K562 (cell line): Measurements from ENCODE around the gene KCTD19. TPM values are rescaled to one million over a fixed set of nuclear protein-coding genes. Genes with fewer than 3 reads are reported as not detected.

ENCODE experiments used
- ATAC-seq: fragments of 200-7000 bp; cut with Tn5 transposase; 3 replicates; pipeline ENCODE4 v1.9.1; 2020; ENCODE audit warnings: moderate library complexity
- BruUV-seq: library from RNA; stranded (reverse); fragments of 400-500 nt; replicated peaks from 2 replicates; lab custom pipeline; 2021; lab: Mats Ljungman, UMichigan
- CTCF ChIA-PET: fragments of 300-600 bp; formaldehyde crosslinking; extraction: SDS; loops from one replicate; lab custom pipeline; 2021; ENCODE audit warnings: low intra/inter-chr PET ratio; lab: Yijun Ruan, JAX
- POLR2A ChIA-PET: fragments of 300-600, 350-650 bp; sonication (Branson Sonifier 250); formaldehyde crosslinking; extraction: SDS; loops from one replicate; lab custom pipeline; 2021; ENCODE audit warnings: antibody characterized with exemption, inconsistent platforms; lab: Yijun Ruan, JAX
- DNase-seq, 4 experiments: peaks; one replicate each; pipeline versions ENCODE4 v3.0.0 to v3.0.0-alpha.2; 2011 to 2018; ENCODE audit warnings: low spot score in 3 of 4, mixed read lengths in 3 of 4; ENCODE audit errors: extremely low read depth in 1 of 4
- FAIRE-seq: peaks from 2 replicates; lab custom pipeline; 2011; peaks lifted over from hg19 to GRCh38; lab: Jason Lieb, UNC
- H2AFZ ChIP-seq: 2 replicates; pipeline ENCODE4 v1.6.0; 2011; ENCODE audit warnings: low read depth, low read length, control low read depth, inconsistent platforms
- H3K27ac ChIP-seq: fragments of 200-600 bp; 3 replicates; pipeline ENCODE4 v1.8.0; 2011; ENCODE audit warnings: low read depth, mild to moderate bottlenecking, control low read depth, inconsistent platforms, low read length, moderate library complexity, mixed read lengths; ENCODE audit errors: extremely low read depth
- H3K27me3 ChIP-seq, 2 experiments: fragments of 300-600 bp in 1 of 2; 2 replicates in 1 of 2; 3 replicates in 1 of 2; pipeline versions ENCODE4 v1.6.0 to v1.8.0; 2011; ENCODE audit warnings: inconsistent platforms in 2 of 2, low read length in 2 of 2, mild to moderate bottlenecking in 1 of 2, mixed read lengths in 1 of 2, moderate library complexity in 1 of 2; ENCODE audit not compliant: control insufficient read depth in 2 of 2, insufficient read depth in 2 of 2
- H3K36me3 ChIP-seq: fragments of 300-600 bp; 3 replicates; pipeline ENCODE4 v1.8.0; 2011; ENCODE audit warnings: mild to moderate bottlenecking, low read length, inconsistent platforms; ENCODE audit not compliant: control insufficient read depth, insufficient read depth
- H3K4me1 ChIP-seq, 2 experiments: fragments of 200-600 bp in 1 of 2; replicated peaks in 1 of 2; 2 replicates in 1 of 2; 3 replicates in 1 of 2; pipeline versions ENCODE4 v1.5.1 to v1.8.0; 2011; ENCODE audit warnings: inconsistent platforms in 2 of 2, low read length in 2 of 2, mild to moderate bottlenecking in 1 of 2, mixed read lengths in 1 of 2, moderate library complexity in 1 of 2; ENCODE audit not compliant: control insufficient read depth in 2 of 2, insufficient read depth in 2 of 2
- H3K4me2 ChIP-seq: 2 replicates; pipeline ENCODE4 v1.6.1; 2011; ENCODE audit warnings: low read length, control low read depth, inconsistent platforms, mixed read lengths; ENCODE audit not compliant: insufficient read depth
- H3K4me3 ChIP-seq: fragments of 200-600 bp; sonication (generic), shearing (Covaris generic); 2 replicates; pipeline ENCODE4 v1.5.1; 2016; ENCODE audit warnings: control low read depth, inconsistent platforms
- H3K79me2 ChIP-seq: fragments of 200-600 bp; 3 replicates; pipeline ENCODE4 v1.8.0; 2011; ENCODE audit warnings: low read length, inconsistent platforms; ENCODE audit not compliant: control insufficient read depth, insufficient read depth
- H3K9ac ChIP-seq, 2 experiments: 2 replicates each; pipeline versions ENCODE4 v1.6.0 to v1.6.1; 2011; ENCODE audit warnings: low read depth in 2 of 2, low read length in 2 of 2, control low read depth in 1 of 2, inconsistent platforms in 1 of 2, mild to moderate bottlenecking in 1 of 2, mixed read lengths in 1 of 2; ENCODE audit not compliant: insufficient read depth in 1 of 2
- H3K9me1 ChIP-seq: one replicate; pipeline ENCODE4 v1.6.0; 2011; ENCODE audit warnings: inconsistent platforms, mild to moderate bottlenecking, low read length, moderate library complexity; ENCODE audit not compliant: control insufficient read depth, insufficient read depth
- H3K9me3 ChIP-seq: replicated peaks from 2 replicates; pipeline ENCODE4 v1.5.1; 2011; ENCODE audit warnings: low read depth, low read length, inconsistent platforms; ENCODE audit not compliant: control insufficient read depth, insufficient read depth
- H4K20me1 ChIP-seq: replicated peaks from 2 replicates; pipeline ENCODE4 v1.6.1; 2011; ENCODE audit warnings: low read length, inconsistent platforms, mixed read lengths; ENCODE audit not compliant: control insufficient read depth, insufficient read depth
- BACH1 ChIP-seq: fragments of 200-800 bp; sonication (Bioruptor generic); IDR thresholded peaks from 2 replicates; pipeline ENCODE4 v1.6.1; 2016; ENCODE audit warnings: missing genetic modification characterization, missing compliant biosample characterization
- C11orf30 ChIP-seq: fragments of 450-650 bp; IDR thresholded peaks from 2 replicates; pipeline ENCODE4 v1.6.1; 2016; ENCODE audit warnings: low read depth, mild to moderate bottlenecking
- CTBP1 ChIP-seq: fragments of 450-650 bp; IDR thresholded peaks from 2 replicates; pipeline ENCODE4 v1.6.1; 2016; ENCODE audit warnings: borderline replicate concordance
- MCM5 ChIP-seq: fragments of 450-650 bp; IDR thresholded peaks from 2 replicates; pipeline ENCODE4 v1.6.1; 2016; ENCODE audit warnings: low read depth
- MTA1 ChIP-seq: fragments of 450-650 bp; IDR thresholded peaks from 2 replicates; pipeline ENCODE4 v1.6.1; 2017; ENCODE audit warnings: borderline replicate concordance
- NONO ChIP-seq, 2 experiments: fragments of 200-400 bp in 1 of 2; fragments of 450-650 bp in 1 of 2; formaldehyde crosslinking in 1 of 2; IDR thresholded peaks; 2 replicates each; pipeline ENCODE4 v1.6.1; 2017; ENCODE audit warnings: low read depth in 2 of 2, mild to moderate bottlenecking in 2 of 2, moderate library complexity in 2 of 2, low read length in 1 of 2
- RAD21 ChIP-seq, 2 experiments: fragments of 250-450 bp in 1 of 2; fragments of 450-650 bp in 1 of 2; sonication (Bioruptor Pico) in 1 of 2; formaldehyde crosslinking in 1 of 2; IDR thresholded peaks in 1 of 2; conservative IDR thresholded peaks in 1 of 2; 2 replicates each; pipeline versions ENCODE4 v1.4.0 to v1.8.0; 2020 to 2022; ENCODE audit warnings: mild to moderate bottlenecking in 2 of 2, moderate library complexity in 1 of 2
- RBM34 ChIP-seq: fragments of 200-400 bp; formaldehyde crosslinking; IDR thresholded peaks from 2 replicates; pipeline ENCODE4 v1.6.1; 2018; ENCODE audit warnings: low read length, borderline replicate concordance; ENCODE audit not compliant: insufficient read depth
- SMARCA5 ChIP-seq: fragments of 450-650 bp; IDR thresholded peaks from 2 replicates; pipeline ENCODE4 v1.6.1; 2016
- SP2 ChIP-seq: IDR thresholded peaks from 2 replicates; pipeline ENCODE4 v1.6.1; 2011; ENCODE audit warnings: mild to moderate bottlenecking, low read depth, low read length, moderate library complexity; ENCODE audit not compliant: poor library complexity, severe bottlenecking; ENCODE audit errors: extremely low read depth
- XRCC5 ChIP-seq: fragments of 200-400 bp; formaldehyde crosslinking; IDR thresholded peaks from 2 replicates; pipeline ENCODE4 v1.6.1; 2017; ENCODE audit warnings: low read depth, mild to moderate bottlenecking, low read length
- ZNF347 ChIP-seq: fragments of 450-650 bp; formaldehyde crosslinking; IDR thresholded peaks from 2 replicates; pipeline ENCODE4 v1.4.0; 2020; ENCODE audit warnings: low read depth, mild to moderate bottlenecking, moderate library complexity
- ZNF384 ChIP-seq: IDR thresholded peaks from 2 replicates; pipeline ENCODE4 v1.6.1; 2012; ENCODE audit warnings: low read depth, low read length, improper control_type of control experiment
- ZNF695 ChIP-seq: fragments of 450-650 bp; formaldehyde crosslinking; IDR thresholded peaks from 2 replicates; pipeline ENCODE4 v1.4.0; 2020; ENCODE audit warnings: mild to moderate bottlenecking, moderate library complexity
- ZNF75A ChIP-seq: fragments of 450-650 bp; formaldehyde crosslinking; IDR thresholded peaks from 2 replicates; pipeline ENCODE4 v1.4.0; 2020; ENCODE audit warnings: mild to moderate bottlenecking
- WGBS: fragments of 100-300 bp; shearing (Covaris generic); methylation state at CpG from one replicate; pipeline ENCODE4 v1.1.6; 2016; ENCODE audit warnings: low coverage, mixed read lengths; ENCODE audit not compliant: insufficient coverage; ENCODE audit errors: missing lambda C conversion rate; 5-methylcytosine and 5-hydroxymethylcytosine counted together
- in situ Hi-C: fragments of 300-500 bp; cut with MboI; formaldehyde crosslinking; loops from 4 replicates; pipeline ENCODE4 v1.15.0; 2018; ENCODE audit warnings: inconsistent platforms, mixed read lengths
- intact Hi-C: fragments of 100-400 bp; cut with micrococcal nuclease; formaldehyde crosslinking; loops from 2 replicates; pipeline ENCODE4 v1.14.2; 2022
- polyA plus RNA-seq, 8 experiments: library from polyadenylated mRNA; depleted of rRNA in 4 of 8; stranded (reverse) in 5 of 8; unstranded in 3 of 8; fragments of >200 nt; fragmentation: Nextera tagmentation in 2 of 8; fragmentation: Illumina TruSeq in 1 of 8; extraction: Ambion mirVana in 2 of 8; extraction: Trizol in 1 of 8; gene quantifications; 2 replicates each; pipeline versions ENCODE4 v1.2.1 to v1.2.3, GENCODE V29; 2011 to 2014; ENCODE audit warnings: inconsistent platforms in 1 of 8, missing spikeins in 1 of 8
- total RNA-seq, 7 experiments: library from RNA; depleted of rRNA in 6 of 7; stranded (reverse); fragments of >200 nt in 6 of 7; fragmentation: Illumina TruSeq in 2 of 7; extraction: Trizol in 2 of 7; gene quantifications; 2 replicates each; pipeline versions ENCODE4 v1.2.1 to v1.2.3, GENCODE V29; 2011 to 2021; ENCODE audit warnings: low replicate concordance in 1 of 7
- TF ChIP-seq, protein P1 (sequence below): IDR thresholded peaks from 2 replicates; pipeline ENCODE4 v1.6.1; 2012; ENCODE audit warnings: low read depth, low read length, improper control_type of control experiment, borderline replicate concordance

KCTD19 gene
- total and polyA plus RNA-seq, 9 of the 15 experiments (the other 6 are each of a cell fraction or from before 2014, with no cell fraction given), result 0.03 to 0.91 (median 0.22) TPM; not detected in 2

- Histone ChIP-seq H3K9me3 (no peaks in the 10 kb centered on the region), H2AFZ (no peak overlapping the region), H3K79me2 (no peaks in the 10 kb centered on the region), H3K36me3 (no peaks in the 10 kb centered on the region), H3K9ac (no peak overlapping the region), H3K27ac (no peak overlapping the region), H3K4me2 (no peak overlapping the region), H3K4me3 (no peak overlapping the region), H3K4me1 (no peaks in the 10 kb centered on the region), H3K27me3 (peaks cover 12% of the 10 kb centered on the region in 2 experiments; a peak in 4 of 5 replicates)
- DNase-seq (no peak), ATAC-seq (no peak), FAIRE-seq (no peak)
- WGBS, result 8% methylated on average over 1 of the region's 1 CpG
- in situ Hi-C loops (no loop called here), intact Hi-C loops (no loop called here)
- CTCF ChIA-PET, result no interaction called here
- BruUV-seq, result no TSS peak
- TF ChIP-seq MCM5 (no peak), SMARCA5 (no peak), RBM34 (no peak)
- TF ChIP-seq, all 486 proteins: peak for 0
- Histone ChIP-seq H3K9me1 (no peaks in the 10 kb centered on the region), H4K20me1 (no peaks in the 10 kb centered on the region)
- POLR2A ChIA-PET, result no interaction called here
Observed at GRCh38 chr16:67350324-67350723, 23.8 kb upstream of the KCTD19 start.

DNA sequence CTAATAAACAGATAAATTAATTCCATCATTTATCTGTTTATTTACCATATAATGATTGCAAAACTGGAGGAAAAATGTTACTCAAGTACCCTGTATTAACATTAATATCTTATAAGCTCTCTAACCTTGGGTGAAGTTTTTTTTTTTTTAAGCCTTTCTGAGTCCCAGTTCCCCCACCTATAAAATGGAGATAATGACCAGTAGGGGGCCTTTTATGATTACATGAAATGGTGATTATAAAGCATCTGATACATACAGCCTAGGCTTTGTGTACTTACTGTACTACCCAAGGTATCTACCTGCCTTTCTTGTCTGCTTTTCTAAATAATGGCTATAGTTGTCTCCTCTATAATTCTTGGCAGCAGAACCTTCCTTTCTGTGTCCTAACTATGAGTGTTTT lies 22.6 kb upstream of the KCTD19 start:
- CTCF ChIA-PET, result interaction anchor here (0.7 kb wide), 1 partner anchor 32 kb away, joined by 5 read pairs; no protein-coding TSS in a partner anchor
- ATAC-seq, result peak; percentile 68
- TF ChIP-seq XRCC5 (no peak), CTBP1 (no peak), BACH1 (tag) (no peak), ZNF695 (CRISPR knock-in tag) (no peak), SMARCA5 (no peak), SP2 (no peak), MTA1 (no peak), RAD21 (CRISPR knock-in tag; conservative IDR thresholded peaks at IDR 0.05 in 1 of 2, IDR thresholded peaks at IDR 0.05 in 1 of 2) (peak in 1 of 2 experiments; percentile 38; a peak in 2 of 4 replicates), C11orf30 (no peak), ZNF347 (CRISPR knock-in tag) (no peak), ZNF75A (CRISPR knock-in tag) (no peak), ZNF384 (peak; percentile 65; the same call in 1 of the 2 replicates), NONO (IDR thresholded peaks at IDR 0.05; ENCODE audit: low read depth in 2 of 2, low read length in 1 of 2) (no peak)
- TF ChIP-seq, protein P1, sequence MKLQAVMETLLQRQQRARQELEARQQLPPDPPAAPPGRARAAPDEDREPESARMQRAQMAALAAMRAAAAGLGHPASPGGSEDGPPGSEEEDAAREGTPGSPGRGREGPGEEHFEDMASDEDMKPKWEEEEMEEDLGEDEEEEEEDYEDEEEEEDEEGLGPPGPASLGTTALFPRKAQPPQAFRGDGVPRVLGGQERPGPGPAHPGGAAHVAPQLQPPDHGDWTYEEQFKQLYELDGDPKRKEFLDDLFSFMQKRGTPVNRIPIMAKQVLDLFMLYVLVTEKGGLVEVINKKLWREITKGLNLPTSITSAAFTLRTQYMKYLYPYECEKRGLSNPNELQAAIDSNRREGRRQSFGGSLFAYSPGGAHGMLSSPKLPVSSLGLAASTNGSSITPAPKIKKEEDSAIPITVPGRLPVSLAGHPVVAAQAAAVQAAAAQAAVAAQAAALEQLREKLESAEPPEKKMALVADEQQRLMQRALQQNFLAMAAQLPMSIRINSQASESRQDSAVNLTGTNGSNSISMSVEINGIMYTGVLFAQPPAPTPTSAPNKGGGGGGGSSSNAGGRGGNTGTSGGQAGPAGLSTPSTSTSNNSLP, result peak; percentile 98

More for the DNA sequence above, 22.6 kb upstream of the KCTD19 start:
- DNase-seq (peak in 3 of 4 experiments; percentile 26 to 38 (median 35)), FAIRE-seq (peak; percentile 58)
- no peaks in the 10 kb centered on the region for H4K20me1 ChIP-seq
- intact Hi-C loops (loop anchor here (10.0 kb wide), 1 partner anchor 46 kb away; the partner anchor contains the start of gene TPPP3), in situ Hi-C loops (no loop called here)
- no peak overlapping the region for H2AFZ ChIP-seq
- BruUV-seq, result no TSS peak
- H3K36me3 ChIP-seq, result no peaks in the 10 kb centered on the region
- POLR2A ChIA-PET, result no interaction called here
- H3K4me3 ChIP-seq, result no peak overlapping the region
- H3K27ac ChIP-seq, result no peak overlapping the region
- peaks cover 6 to 9% of the 10 kb centered on the region in 2 experiments; a peak in 3 of 5 replicates for H3K27me3 ChIP-seq
- no peak overlapping the region for H3K4me2 ChIP-seq
- H3K9me3 ChIP-seq, result no peaks in the 10 kb centered on the region
- no peaks in the 10 kb centered on the region for H3K79me2 ChIP-seq
- H3K9me1 ChIP-seq, result no peaks in the 10 kb centered on the region
- no peaks in the 10 kb centered on the region for H3K4me1 ChIP-seq
- no peak overlapping the region for H3K9ac ChIP-seq
